ENCODE measurements around the gene JOSD2.
A peak's percentile ranks its signal among the peaks of the same experiment; 100 is the strongest.

The JOSD2 gene

GRCh38 chr19:50537769-50538230 is 26.8 kb upstream of the JOSD2 start:
- TF ChIP-seq CTCF (IDR thresholded peaks at IDR 0.05) = peak; percentile 91

- no peak for TF ChIP-seq CTCF (IDR thresholded peaks at IDR 0.05)
Measured at GRCh38 chr19:50537306-50537685, 26.3 kb upstream of the JOSD2 start.

GRCh38 chr19:50536662-50537305 is 25.8 kb upstream of the JOSD2 start:
- TF ChIP-seq CTCF (IDR thresholded peaks at IDR 0.05) = no peak

GRCh38 chr19:50535672-50536187 is 24.7 kb upstream of the JOSD2 start:
- no peak for TF ChIP-seq CTCF (IDR thresholded peaks at IDR 0.05)

GRCh38 chr19:50534478-50534877 is 23.5 kb upstream of the JOSD2 start:
- no peak for TF ChIP-seq CTCF (IDR thresholded peaks at IDR 0.05)

- TF ChIP-seq CTCF (IDR thresholded peaks at IDR 0.05) = no peak
Measured at GRCh38 chr19:50532952-50533351, 22.0 kb upstream of the JOSD2 start.

GRCh38 chr19:50531171-50531612 is 20.2 kb upstream of the JOSD2 start:
- no peak for TF ChIP-seq CTCF (IDR thresholded peaks at IDR 0.05)

Data from LNCAP (cell line).